Heart right ventricle (tissue), 16 donors: ENCODE results near the gene KCNJ6. TPM values are rescaled to one million over a fixed set of nuclear protein-coding genes. Genes with fewer than 3 reads are reported as not detected.

Experiments used
- ATAC-seq, 8 donors: fragments of 200-7000 bp; cut with Tn5 transposase; one replicate each; pipeline ENCODE4 v1.9.1; 2020; ENCODE audit warnings: mild to moderate bottlenecking in 8 of 8, moderate library complexity in 8 of 8, moderate number of reproducible peaks in 1 of 8
- DNase-seq, 2 donors: peaks; one replicate each; pipeline ENCODE4 v3.0.0-alpha.2; 2020
- H3K27ac ChIP-seq, 10 donors: fragments of 200-600 bp; sonication (generic) in 2 of 10; one replicate each; pipeline versions ENCODE4 v1.5.0 to v1.8.0; 2020 to 2022; ENCODE audit warnings: mild to moderate bottlenecking in 3 of 10
- H3K27me3 ChIP-seq, 7 donors: fragments of 200-600 bp; one replicate each; pipeline ENCODE4 v1.8.0; 2021 to 2022; ENCODE audit warnings: mild to moderate bottlenecking in 2 of 7
- H3K36me3 ChIP-seq, 9 donors: fragments of 200-600 bp; sonication (generic) in 1 of 9; one replicate each; pipeline versions ENCODE4 v1.5.0 to v1.8.0; 2020 to 2022; ENCODE audit warnings: mild to moderate bottlenecking in 2 of 9
- H3K4me1 ChIP-seq, 9 donors: fragments of 200-600 bp; sonication (generic) in 1 of 9; one replicate each; pipeline versions ENCODE4 v1.5.0 to v1.8.0; 2020 to 2022; ENCODE audit warnings: mild to moderate bottlenecking in 4 of 9
- H3K4me3 ChIP-seq, 10 donors: fragments of 200-600 bp; sonication (generic) in 2 of 10; one replicate each; pipeline versions ENCODE4 v1.5.0 to v1.8.0; 2020 to 2022; ENCODE audit warnings: mild to moderate bottlenecking in 7 of 10, moderate library complexity in 2 of 10
- H3K9me3 ChIP-seq, 11 donors: fragments of 200-600 bp in 10 of 11; sonication (generic) in 2 of 11; one replicate each; pipeline versions ENCODE4 v1.5.0 to v1.8.0; 2013 to 2022; ENCODE audit warnings: mild to moderate bottlenecking in 2 of 11, control low read depth in 1 of 11, moderate library complexity in 1 of 11
- WGBS, 2 donors: extraction: QIAGEN DNeasy Blood & Tissue Kit; methylation state at CpG; one replicate each; pipeline ENCODE4 v1.1.7; 2013; ENCODE audit warnings: inconsistent platforms in 1 of 2; 5-methylcytosine and 5-hydroxymethylcytosine counted together
- intact Hi-C, 10 donors: fragments of 100-400 bp; cut with DNase I; formaldehyde crosslinking; loops; one replicate each; pipeline versions ENCODE4 v1.11.1 to v1.14.2; 2022
- polyA plus RNA-seq, 2 donors: library from polyadenylated mRNA; stranded (reverse); fragments of 200-250 nt; gene quantifications; one replicate each; pipeline ENCODE4 v1.2.3, GENCODE V29; 2013
- total RNA-seq, 10 donors: library from RNA; stranded (reverse); fragmentation: NEBNext Ultra II Directional in 3 of 10; extraction: Animal tissue kit (Norgen Biotek cat#: 25700) in 3 of 10; gene quantifications; one replicate each; pipeline versions ENCODE4 v1.2.1 to v1.2.4, GENCODE V29; 2021 to 2023
- TF ChIP-seq, protein P1 (sequence below), 9 donors: fragments of 200-600 bp; sonication (generic) in 2 of 9; IDR thresholded peaks; one replicate each; pipeline versions ENCODE4 v1.5.0 to v1.8.0; 2021 to 2022; ENCODE audit warnings: antibody characterized with exemption in 9 of 9, mild to moderate bottlenecking in 5 of 9, moderate library complexity in 1 of 9
- donor health status: Arrhythmogenic right ventricular cardiomyopathy.
- donor health status: ischemic (EF 13 %, LVEDD 7.1; RV severe dilation, severe dysfunction).
- donor health status: healthy with polysubstance abuse.
- donor health status: DM: no; HTN: yes; CAD: no.
- donor health status: DM: no; HTN: no; CAD: no.
- donor health status: ischemic (EF 25% LVEDD 6.9; RV normal size, moderate dysfunction).
- donor health status: ischemic (EF 25% LVEDD 5.7; RV mildly dilated, moderate dysfunction).
- donor health status: healthy.
- donor health status: DM: yes; HTN: yes; CAD: no.
- donor health status: Ischemic cardiomyopathy.
- donor health status: ischemic (EF 35%, LVEDD 5.7; RV mildly dilated, moderate dysfunction).
- donor health status: nonischemic (EF 11% LVEDD 7.7; RV severe dilation, severe dysfunction).
- donor health status: DM: yes; HTN: yes; CAD: no.
- donor health status: PGD.
- donor health status: ischemic (EF 29% LVEDD 5.4; RV normal size, mild dysfunction).
- donor health status: nonischemic (EF 23%, LVEDD 6.1; RV moderate dilation, normal function).

The KCNJ6 gene
- total and polyA plus RNA-seq, 12 donors = not detected

DNA sequence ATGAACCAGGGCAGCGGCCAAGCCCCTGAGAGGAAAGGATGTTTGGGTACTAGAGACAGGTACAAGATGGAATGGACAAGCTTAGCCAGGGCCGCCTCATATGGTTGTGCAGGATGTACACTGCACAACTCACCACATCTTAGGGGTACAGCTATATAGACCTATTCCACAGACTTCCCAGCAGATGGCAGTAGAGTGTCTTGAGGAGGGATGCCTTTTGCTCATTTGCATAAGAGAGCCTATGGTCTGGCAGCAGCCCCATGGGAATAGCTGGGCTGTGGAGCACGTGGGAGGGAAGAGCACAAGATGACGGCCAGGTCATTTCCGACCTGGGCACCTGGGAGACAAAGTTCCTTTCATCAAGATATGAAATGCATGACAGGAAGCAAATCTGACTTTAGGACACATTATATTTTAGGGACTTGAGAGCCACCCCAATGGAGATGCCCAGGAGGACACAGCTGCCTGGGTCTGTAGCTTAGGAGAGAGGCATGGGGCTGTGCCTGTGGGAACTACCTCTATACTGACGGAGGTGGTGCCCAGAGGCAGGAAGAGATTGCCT is 215.5 kb downstream of the KCNJ6 start:
- Histone ChIP-seq H3K4me3 (no peak overlapping the region), H3K9me3 (peaks cover 0 to 8% (median 0%) of the 10 kb centered on the region in 11 donors), H3K27ac (no peak overlapping the region), H3K27me3 (peaks cover 0 to 13% (median 0%) of the 10 kb centered on the region in 7 donors), H3K36me3 (no peaks in the 10 kb centered on the region), H3K4me1 (no peaks in the 10 kb centered on the region)
- ATAC-seq (peak in 7 of 8 donors; percentile 29 to 85 (median 70)), DNase-seq (peak in 1 of 2 donors; percentile 11)
- TF ChIP-seq, protein P1, sequence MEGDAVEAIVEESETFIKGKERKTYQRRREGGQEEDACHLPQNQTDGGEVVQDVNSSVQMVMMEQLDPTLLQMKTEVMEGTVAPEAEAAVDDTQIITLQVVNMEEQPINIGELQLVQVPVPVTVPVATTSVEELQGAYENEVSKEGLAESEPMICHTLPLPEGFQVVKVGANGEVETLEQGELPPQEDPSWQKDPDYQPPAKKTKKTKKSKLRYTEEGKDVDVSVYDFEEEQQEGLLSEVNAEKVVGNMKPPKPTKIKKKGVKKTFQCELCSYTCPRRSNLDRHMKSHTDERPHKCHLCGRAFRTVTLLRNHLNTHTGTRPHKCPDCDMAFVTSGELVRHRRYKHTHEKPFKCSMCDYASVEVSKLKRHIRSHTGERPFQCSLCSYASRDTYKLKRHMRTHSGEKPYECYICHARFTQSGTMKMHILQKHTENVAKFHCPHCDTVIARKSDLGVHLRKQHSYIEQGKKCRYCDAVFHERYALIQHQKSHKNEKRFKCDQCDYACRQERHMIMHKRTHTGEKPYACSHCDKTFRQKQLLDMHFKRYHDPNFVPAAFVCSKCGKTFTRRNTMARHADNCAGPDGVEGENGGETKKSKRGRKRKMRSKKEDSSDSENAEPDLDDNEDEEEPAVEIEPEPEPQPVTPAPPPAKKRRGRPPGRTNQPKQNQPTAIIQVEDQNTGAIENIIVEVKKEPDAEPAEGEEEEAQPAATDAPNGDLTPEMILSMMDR (IDR thresholded peaks at IDR 0.05) = peak; percentile 33 to 75 (median 65)
- WGBS, 2 donors = 42 to 49% methylated on average over 6 of the region's 6 CpGs
- intact Hi-C loops = loop anchor here in 8 of 10 donors (5.0 to 10.0 kb wide), 3 partner anchors 424 to 657 kb away; no protein-coding TSS in a partner anchor

DNA sequence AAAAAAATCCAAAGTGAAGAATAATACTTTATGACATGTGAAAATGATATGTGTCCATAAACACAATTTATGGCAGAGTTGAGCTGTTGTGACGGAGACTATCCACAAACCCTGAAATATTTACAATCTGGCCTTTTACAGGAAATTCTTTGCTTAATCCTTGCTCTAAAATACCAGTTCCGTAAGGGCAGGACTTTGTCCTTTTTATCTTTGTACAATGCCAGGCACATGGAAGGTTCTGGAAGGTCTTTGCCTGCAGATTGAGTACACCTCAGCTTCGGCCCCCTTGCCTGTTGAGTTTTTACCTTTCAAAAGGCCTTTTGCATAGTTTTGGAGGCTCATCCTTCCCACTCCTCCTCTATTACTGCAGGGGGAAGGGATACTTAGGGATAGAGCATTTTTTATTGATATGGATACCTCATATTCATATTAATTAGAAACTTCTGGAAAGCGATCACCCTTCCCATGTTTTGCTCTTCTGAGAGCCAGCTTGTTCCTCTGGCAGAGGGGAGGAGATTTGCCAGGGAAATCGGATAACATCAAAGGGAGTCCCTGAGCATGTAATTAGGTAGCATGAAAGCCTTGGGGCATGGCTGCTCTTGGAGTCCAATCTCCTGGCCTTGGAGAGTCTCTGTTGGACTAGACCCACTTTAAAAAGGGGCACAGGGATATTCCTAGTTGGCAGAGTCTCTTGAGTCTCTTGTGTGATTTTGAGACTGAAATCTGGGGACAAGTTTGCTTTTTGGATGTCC is 217.1 kb downstream of the KCNJ6 start:
- 87 to 92% methylated on average over 5 of the region's 5 CpGs for WGBS, 2 donors
- ATAC-seq (no peak), DNase-seq (no peak)
- intact Hi-C loops = loop anchor here in 2 of 10 donors (5.0 kb wide), 2 partner anchors 218 to 428 kb away; partner anchors contain the start of gene KCNJ6 (in 1 of the 2)
- Histone ChIP-seq H3K4me3 (no peak overlapping the region), H3K27ac (no peak overlapping the region), H3K27me3 (peaks cover 0 to 13% (median 0%) of the 10 kb centered on the region in 7 donors), H3K4me1 (no peaks in the 10 kb centered on the region), H3K9me3 (peaks cover 0 to 9% (median 0%) of the 10 kb centered on the region in 11 donors), H3K36me3 (no peaks in the 10 kb centered on the region)
- TF ChIP-seq, protein P1 (IDR thresholded peaks at IDR 0.05) = no peak

DNA sequence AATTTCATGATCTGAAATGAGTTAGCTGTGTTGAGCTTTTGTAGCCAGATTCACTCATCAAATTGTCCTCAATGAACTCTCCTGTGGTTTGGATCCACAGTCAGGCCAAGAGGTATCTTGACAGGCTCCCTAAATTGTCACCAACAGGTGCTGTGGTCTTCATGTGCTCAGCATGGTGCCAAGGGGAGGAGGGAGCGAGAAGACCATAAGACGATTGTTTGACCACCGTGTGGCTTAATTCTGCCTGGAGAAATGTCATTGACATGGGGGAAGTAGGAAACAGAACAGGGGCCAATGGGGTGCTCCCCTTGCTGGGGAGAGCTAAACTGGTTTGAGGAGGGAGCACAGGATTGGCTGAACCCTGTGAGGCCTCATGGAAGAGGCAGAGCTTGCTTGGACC is 219.3 kb downstream of the KCNJ6 start:
- Histone ChIP-seq H3K4me3 (no peak overlapping the region), H3K27me3 (peaks cover 0 to 13% (median 0%) of the 10 kb centered on the region in 7 donors), H3K4me1 (no peaks in the 10 kb centered on the region), H3K9me3 (peaks cover 0 to 9% (median 0%) of the 10 kb centered on the region in 11 donors), H3K27ac (no peak overlapping the region), H3K36me3 (no peaks in the 10 kb centered on the region)
- ATAC-seq = no peak
- intact Hi-C loops = loop anchor here in 2 of 10 donors (5.0 kb wide), 2 partner anchors 220 to 430 kb away; partner anchors contain the start of gene KCNJ6 (in 1 of the 2)
- no peak for DNase-seq
- 92 to 96% methylated on average over 3 of the region's 3 CpGs for WGBS, 2 donors
- TF ChIP-seq, protein P1 (IDR thresholded peaks at IDR 0.05) = no peak

DNA sequence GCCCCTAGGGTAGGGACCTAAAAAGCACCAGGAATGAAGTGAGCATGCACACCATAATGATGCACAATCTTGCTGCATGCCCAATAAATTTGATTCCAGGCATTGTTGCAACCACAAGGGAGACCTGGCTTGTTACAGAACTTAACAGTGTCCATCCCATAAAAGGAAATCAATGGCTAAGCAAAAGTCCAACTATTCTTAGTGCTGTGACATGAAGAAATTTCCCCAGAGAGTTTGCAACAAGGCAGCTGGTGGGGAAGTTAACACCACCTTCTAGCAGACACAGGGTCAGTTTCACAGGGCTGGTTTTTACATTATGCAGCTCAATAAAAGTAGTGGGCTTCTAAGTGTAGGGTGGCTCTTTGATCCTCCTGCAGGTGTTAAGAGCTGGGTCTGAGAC is 221.1 kb downstream of the KCNJ6 start:
- H3K27ac ChIP-seq = no peak overlapping the region
- H3K27me3 ChIP-seq = peaks cover 0 to 13% (median 0%) of the 10 kb centered on the region in 7 donors
- no peaks in the 10 kb centered on the region for H3K4me1 ChIP-seq
- ATAC-seq (no peak), DNase-seq (no peak)
- H3K4me3 ChIP-seq = no peak overlapping the region
- intact Hi-C loops = loop anchor here in 2 of 10 donors (5.0 kb wide), 2 partner anchors 222 to 432 kb away; partner anchors contain the start of gene KCNJ6 (in 1 of the 2)
- TF ChIP-seq, protein P1 (IDR thresholded peaks at IDR 0.05) = no peak
- H3K9me3 ChIP-seq = peaks cover 0 to 9% (median 0%) of the 10 kb centered on the region in 11 donors
- H3K36me3 ChIP-seq = no peaks in the 10 kb centered on the region
